Stomach smooth muscle (tissue), 2 donors: Measurements from ENCODE around the gene ADD2.

ENCODE experiments used
- H3K27ac ChIP-seq: one replicate; pipeline ENCODE4 v1.7.0; 2013; ENCODE audit warnings: mild to moderate bottlenecking, low read length, inconsistent platforms
- H3K27me3 ChIP-seq, 2 donors: one replicate each; pipeline ENCODE4 v1.7.0; 2013; ENCODE audit warnings: low read length in 2 of 2; ENCODE audit not compliant: insufficient read depth in 2 of 2, control insufficient read depth in 1 of 2
- H3K36me3 ChIP-seq, 2 donors: one replicate each; pipeline ENCODE4 v1.7.0; 2013; ENCODE audit warnings: low read length in 2 of 2; ENCODE audit not compliant: control insufficient read depth in 2 of 2, insufficient read depth in 2 of 2
- H3K4me1 ChIP-seq: one replicate; pipeline ENCODE4 v1.7.0; 2013; ENCODE audit warnings: low read length; ENCODE audit not compliant: control insufficient read depth, insufficient read depth
- H3K4me3 ChIP-seq, 2 donors: one replicate each; pipeline ENCODE4 v1.7.0; 2013; ENCODE audit warnings: low read length in 2 of 2
- H3K9ac ChIP-seq, 2 donors: one replicate each; pipeline ENCODE4 v1.7.0; 2013; ENCODE audit warnings: low read length in 2 of 2, mild to moderate bottlenecking in 1 of 2
- H3K9me3 ChIP-seq, 2 donors: one replicate each; pipeline ENCODE4 v1.7.0; 2013; ENCODE audit warnings: low read length in 2 of 2; ENCODE audit not compliant: control insufficient read depth in 2 of 2
- donor health status: healthy.
- donor health status: Pancreatic carcinoma.

Gene ADD2

DNA sequence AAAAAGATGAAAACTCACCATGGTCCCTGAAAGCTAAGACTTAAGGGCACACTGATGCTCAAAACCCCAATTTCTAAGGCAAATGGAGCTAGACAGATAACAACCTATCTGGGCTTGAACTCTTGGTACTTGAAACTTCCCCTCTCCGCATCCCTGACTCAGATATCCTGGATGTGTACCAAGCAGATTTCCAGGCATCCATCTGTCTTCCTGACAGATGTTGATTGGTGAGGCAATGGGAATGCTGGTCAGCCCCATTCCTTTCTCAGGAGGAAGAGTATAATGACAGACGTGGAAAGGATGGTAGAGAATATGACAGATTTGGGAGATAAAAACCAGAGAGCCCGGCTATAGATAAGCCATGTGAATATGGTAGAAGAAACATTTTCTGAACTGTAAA is 69.2 kb downstream of the ADD2 start:
- Histone ChIP-seq H3K4me1 (no peaks in the 10 kb centered on the region), H3K36me3 (no peaks in the 10 kb centered on the region), H3K9me3 (no peaks in the 10 kb centered on the region), H3K27ac (no peak overlapping the region), H3K4me3 (no peak overlapping the region), H3K9ac (no peak overlapping the region), H3K27me3 (peaks cover 3 to 11% of the 10 kb centered on the region in 2 donors)

DNA sequence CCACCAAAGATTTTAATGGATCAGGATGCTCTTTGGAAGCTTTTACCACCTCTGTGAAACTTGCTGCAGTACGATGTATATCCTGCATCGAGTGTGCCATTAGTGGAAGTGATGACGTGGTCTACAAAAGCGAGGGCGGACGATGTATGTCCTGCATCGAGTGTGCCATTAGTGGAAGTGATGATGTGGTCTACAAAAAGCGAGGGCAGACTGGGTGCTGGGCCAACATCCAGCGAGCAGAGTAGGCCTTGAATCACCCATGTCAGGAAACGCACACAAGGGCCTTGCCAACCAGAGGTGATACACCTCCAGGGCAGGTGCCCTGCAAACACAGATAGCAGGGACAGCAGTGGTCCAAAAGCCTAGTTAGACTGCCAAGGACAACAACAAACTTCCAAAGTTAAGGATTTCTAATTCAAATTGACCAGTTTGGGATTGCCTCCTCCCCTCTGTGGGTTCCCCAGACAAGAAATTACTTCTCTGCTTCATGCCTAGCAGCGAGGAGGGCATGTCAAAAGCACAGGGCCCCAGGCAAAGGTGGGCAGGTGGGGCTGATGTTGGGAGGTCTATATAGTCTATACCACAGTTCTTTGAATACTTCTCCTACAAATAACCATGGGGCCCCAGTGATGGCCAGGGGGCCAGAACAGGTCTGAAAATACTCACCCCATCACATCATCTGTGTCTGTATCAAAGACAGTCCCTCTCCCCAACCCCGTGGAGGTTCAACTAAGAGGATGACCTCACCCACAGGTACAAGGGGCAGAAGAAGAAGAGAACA is 70.2 kb downstream of the ADD2 start:
- H3K9ac ChIP-seq: no peak overlapping the region
- H3K36me3 ChIP-seq: no peaks in the 10 kb centered on the region
- H3K27ac ChIP-seq: no peak overlapping the region
- H3K9me3 ChIP-seq: no peaks in the 10 kb centered on the region
- H3K4me3 ChIP-seq: no peak overlapping the region
- H3K4me1 ChIP-seq: no peaks in the 10 kb centered on the region
- peaks cover 3 to 11% of the 10 kb centered on the region in 2 donors for H3K27me3 ChIP-seq

DNA sequence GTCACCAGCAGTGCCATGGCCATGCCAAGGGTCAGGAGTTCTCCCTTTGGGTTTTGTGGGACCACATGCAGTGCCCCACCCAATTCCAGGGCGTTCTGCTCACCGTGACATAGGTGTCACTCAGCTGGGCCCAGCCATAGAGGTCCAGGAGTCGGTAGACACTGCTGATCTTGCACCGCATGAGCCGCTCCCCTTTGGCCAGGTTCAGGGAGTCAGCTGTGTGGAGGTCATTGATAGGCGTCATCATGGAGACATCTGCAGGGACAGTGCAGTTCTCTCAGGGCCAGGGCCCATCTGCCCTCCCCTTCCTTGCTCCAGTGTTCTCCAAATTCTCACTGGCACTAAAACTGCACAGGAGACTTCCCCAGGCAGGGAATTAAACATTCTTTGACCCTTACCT is 71.9 kb downstream of the ADD2 start:
- no peaks in the 10 kb centered on the region for H3K4me1 ChIP-seq
- no peak overlapping the region for H3K4me3 ChIP-seq
- no peak overlapping the region for H3K27ac ChIP-seq
- no peaks in the 10 kb centered on the region for H3K9me3 ChIP-seq
- peaks cover 3 to 11% of the 10 kb centered on the region in 2 donors for H3K27me3 ChIP-seq
- H3K9ac ChIP-seq: no peak overlapping the region
- no peaks in the 10 kb centered on the region for H3K36me3 ChIP-seq

DNA sequence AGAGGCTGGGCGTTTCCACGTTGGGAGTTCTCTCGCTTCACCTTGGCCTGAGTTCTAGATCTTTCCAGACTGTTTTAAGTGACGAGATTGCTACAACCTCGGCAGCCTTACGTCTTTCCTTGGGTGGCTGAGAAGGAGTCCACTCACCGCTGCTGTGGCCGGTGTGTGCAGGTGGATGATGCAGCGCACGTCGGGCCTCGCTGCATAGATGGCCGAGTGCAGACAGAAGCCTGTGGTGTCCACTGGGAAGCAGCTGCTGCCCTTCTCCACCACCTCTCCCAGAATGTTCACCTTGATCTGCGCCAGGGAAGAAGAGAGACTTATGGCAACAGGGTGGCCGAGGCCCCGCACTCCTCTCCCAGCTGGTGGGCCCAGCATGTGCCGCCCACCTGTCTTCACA is 75.7 kb downstream of the ADD2 start:
- Histone ChIP-seq H3K4me1 (no peaks in the 10 kb centered on the region), H3K27me3 (peaks cover 0 to 8% of the 10 kb centered on the region in 2 donors), H3K4me3 (no peak overlapping the region), H3K9me3 (no peaks in the 10 kb centered on the region), H3K27ac (no peak overlapping the region), H3K36me3 (no peaks in the 10 kb centered on the region), H3K9ac (no peak overlapping the region)

DNA sequence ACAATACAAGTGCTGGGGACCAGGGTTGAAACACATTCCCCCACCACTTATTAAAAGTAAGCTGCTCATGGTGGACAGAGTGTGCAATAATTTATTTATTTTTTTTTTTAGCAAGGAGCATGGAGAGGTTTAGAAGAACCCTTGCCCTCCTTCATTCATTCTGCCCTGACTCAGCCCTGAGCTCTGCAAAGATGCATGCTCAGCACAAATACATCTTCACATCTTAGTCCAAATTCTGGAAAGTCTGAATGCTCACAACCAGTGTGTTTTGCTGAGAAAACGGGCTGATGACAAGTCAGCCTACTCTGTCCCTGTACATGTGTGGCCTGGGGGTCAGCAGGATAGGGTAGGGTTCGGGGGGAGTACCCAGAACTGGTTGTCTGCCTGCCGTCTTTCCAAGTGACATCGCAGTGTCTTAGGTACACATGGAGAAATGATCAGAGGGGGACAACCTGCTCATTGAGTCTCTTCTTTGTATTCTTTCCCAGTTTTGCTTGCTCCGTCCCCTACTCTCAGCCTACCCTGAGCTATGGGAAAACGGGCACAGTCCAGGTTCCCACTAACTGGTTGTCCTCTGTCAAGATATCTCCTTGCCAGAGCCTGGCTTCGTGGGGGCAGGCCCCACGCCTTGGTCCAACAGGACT is 76.4 kb downstream of the ADD2 start:
- no peaks in the 10 kb centered on the region for H3K9me3 ChIP-seq

DNA sequence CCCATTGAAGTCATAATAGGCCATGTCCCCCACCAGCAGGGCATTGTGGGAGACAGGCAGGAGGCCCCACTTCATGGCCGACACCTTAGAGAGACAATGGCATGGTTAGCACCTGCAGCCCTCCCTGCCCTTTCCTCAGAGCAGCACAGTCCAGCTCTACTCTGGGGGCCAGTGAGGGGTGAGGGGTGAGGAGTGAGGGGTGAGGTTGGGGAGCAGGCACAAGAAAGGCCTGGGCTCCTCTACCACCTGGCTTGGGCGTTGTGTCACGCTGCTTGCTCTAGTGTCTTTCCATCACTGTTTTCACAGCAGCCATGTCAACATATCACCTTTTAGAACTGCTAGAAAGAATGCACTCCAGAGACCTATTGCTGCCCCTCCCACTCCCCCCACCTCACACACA is 77.2 kb downstream of the ADD2 start:
- no peaks in the 10 kb centered on the region for H3K36me3 ChIP-seq
- H3K4me3 ChIP-seq: no peak overlapping the region
- H3K4me1 ChIP-seq: no peaks in the 10 kb centered on the region
- no peaks in the 10 kb centered on the region for H3K9me3 ChIP-seq
- peaks cover 0 to 5% of the 10 kb centered on the region in 2 donors for H3K27me3 ChIP-seq
- no peak overlapping the region for H3K27ac ChIP-seq
- no peak overlapping the region for H3K9ac ChIP-seq

More for the DNA sequence above, 76.4 kb downstream of the ADD2 start:
- Histone ChIP-seq H3K36me3 (no peaks in the 10 kb centered on the region), H3K27me3 (peaks cover 0 to 8% of the 10 kb centered on the region in 2 donors), H3K9ac (no peak overlapping the region), H3K4me1 (no peaks in the 10 kb centered on the region), H3K27ac (no peak overlapping the region), H3K4me3 (no peak overlapping the region)

DNA sequence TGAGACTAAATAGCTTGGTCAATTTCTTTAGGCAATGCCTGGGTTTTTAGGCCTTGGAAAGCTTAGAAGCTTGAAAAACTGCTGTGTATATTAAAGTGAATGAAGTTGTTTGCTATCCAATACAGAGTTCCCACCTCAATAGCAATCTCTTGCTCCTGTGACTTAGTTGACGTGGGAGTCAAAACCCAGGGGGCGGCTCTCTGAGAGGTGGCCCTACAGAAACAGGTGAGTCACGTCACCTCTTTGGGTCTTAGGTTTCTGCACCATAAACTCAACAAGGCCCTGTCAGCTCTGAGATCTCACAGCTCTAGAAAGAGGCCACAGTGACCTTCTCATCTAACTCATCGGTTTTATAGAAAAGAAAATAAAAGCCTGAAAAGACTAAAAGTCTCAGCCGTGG is 79.6 kb downstream of the ADD2 start:
- H3K27ac ChIP-seq: no peak overlapping the region
- no peaks in the 10 kb centered on the region for H3K9me3 ChIP-seq
- peaks cover 0 to 6% of the 10 kb centered on the region in 2 donors for H3K27me3 ChIP-seq
- H3K9ac ChIP-seq: no peak overlapping the region
- H3K4me1 ChIP-seq: no peaks in the 10 kb centered on the region
- no peaks in the 10 kb centered on the region for H3K36me3 ChIP-seq
- no peak overlapping the region for H3K4me3 ChIP-seq

DNA sequence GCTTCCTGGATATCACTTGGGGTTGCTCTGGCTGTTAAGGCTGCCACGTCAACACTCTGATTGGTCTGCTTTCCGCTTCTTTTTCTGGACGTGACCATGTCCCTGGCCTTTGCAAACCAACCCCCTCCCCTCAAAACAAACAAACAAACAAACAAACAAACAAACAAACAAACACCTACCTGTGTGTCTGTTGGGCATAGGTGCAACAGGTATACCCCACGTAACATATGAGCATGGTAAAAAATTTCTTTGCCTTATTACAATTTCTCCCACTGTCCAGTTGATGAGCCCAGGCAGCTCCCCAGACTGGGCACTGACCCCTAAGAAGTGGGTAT is 80.6 kb downstream of the ADD2 start:
- H3K27me3 ChIP-seq: peaks cover 0 to 6% of the 10 kb centered on the region in 2 donors
- no peaks in the 10 kb centered on the region for H3K9me3 ChIP-seq
- no peak overlapping the region for H3K27ac ChIP-seq
- H3K36me3 ChIP-seq: no peaks in the 10 kb centered on the region
- no peaks in the 10 kb centered on the region for H3K4me1 ChIP-seq
- no peak overlapping the region for H3K9ac ChIP-seq
- no peak overlapping the region for H3K4me3 ChIP-seq

DNA sequence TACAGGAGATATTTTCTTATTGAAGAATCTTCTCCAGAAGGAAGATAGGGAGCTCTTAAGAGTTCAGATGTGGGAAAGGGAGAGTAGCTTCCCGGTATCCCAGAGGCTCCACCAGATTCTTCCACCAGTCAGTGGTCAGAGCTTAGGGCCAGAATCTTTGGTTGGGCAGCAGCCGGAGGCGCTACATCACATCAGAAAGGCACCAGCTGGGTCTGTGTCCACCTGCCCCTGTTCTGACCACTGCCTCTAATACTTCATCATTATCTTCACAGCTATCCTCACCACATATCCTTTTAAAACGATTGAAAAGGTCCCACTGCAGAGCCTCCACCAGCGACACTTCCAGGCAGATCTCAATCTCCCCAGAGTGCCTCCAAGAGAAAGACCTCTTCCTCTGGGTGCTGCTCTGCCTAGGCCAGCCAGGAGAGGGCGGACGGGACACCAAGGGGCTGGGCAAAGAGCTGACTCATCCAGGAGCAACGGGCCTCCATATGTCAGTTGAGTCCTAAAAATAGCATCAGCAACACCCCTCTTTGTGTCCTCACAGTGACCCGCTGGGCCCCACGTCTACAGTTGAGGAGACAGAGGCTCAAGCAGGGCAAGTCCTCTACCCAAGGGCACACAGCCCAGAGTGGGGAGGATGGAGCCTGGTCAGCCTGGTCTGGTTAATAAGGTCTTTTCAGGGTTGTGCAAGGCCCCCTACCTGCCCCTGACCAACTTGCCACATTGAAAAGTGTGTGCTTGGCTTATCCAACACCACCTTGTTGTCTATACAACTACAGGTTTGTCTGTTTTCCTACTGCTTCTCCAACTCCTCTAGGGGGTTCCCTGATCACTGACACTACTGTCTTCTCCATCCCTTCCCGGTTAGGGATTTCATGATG is 81.2 kb downstream of the ADD2 start:
- Histone ChIP-seq H3K27ac (no peak overlapping the region), H3K36me3 (no peaks in the 10 kb centered on the region), H3K4me3 (no peak overlapping the region), H3K9ac (no peak overlapping the region), H3K27me3 (peaks cover 0 to 6% of the 10 kb centered on the region in 2 donors), H3K4me1 (no peaks in the 10 kb centered on the region), H3K9me3 (no peaks in the 10 kb centered on the region)

DNA sequence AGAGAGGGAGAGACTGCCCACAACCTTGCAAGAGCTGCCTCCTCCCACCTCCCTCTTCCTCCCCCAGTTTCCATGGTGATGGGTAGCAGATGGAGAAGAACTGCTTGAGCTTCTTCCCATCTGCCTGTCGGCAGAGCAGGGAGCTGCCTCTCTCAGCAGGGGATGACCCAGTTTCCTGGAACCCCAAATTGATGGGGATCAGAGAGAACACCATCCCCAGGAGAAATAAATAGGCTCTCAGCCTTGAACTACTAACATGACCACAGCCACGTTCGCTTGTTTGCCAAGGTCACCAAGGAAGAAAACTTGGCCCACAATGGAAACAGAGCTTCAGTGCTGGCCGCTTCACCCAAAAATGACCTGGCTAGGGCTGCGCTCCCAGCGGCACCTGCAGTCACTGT is 82.2 kb downstream of the ADD2 start:
- Histone ChIP-seq H3K4me1 (no peaks in the 10 kb centered on the region), H3K9ac (no peak overlapping the region), H3K4me3 (no peak overlapping the region), H3K9me3 (no peaks in the 10 kb centered on the region), H3K27me3 (peaks cover 0 to 6% of the 10 kb centered on the region in 2 donors), H3K36me3 (no peaks in the 10 kb centered on the region), H3K27ac (no peak overlapping the region)
